ENCODE results near the gene TXN. TPM values are rescaled to one million over a fixed set of nuclear protein-coding genes. Genes with fewer than 3 reads are reported as not detected.

The TXN gene
- total RNA-seq, 4 donors from 2014 or later, result 134 to 276 (median 142) TPM

DNA sequence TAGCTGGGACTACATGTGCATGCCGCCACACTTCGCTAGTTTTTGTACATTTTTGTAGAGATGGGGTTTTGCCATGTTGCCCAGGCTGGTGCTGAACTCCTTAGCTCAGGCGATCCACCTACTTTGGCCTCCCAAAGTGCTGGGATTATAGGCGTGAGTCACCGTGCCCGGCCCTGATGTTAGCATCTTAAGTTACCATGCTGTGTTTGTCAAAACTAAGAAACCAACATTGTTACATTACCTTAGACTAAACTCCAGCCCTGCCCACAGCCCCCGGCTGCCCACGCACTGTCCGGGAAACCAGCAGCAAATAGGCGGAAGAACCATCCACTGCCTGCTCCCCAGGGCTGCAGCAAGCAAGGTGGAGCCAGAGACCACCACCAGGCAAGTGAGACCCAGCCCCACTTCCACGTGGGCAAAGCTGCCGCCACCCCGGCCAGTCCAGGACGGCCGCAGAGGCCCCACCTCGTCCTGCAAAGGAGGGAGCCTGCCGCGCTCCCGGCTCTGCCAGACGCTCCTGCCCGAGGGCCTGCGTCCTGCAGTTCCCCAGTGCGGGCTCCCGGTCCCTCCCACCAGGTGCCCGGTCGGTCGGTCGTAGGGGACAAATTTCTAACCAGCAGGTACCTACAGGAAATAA is 35.7 kb upstream of the TXN start:
- no peak for ATAC-seq
- H3K27ac ChIP-seq, result no peak overlapping the region
- H3K36me3 ChIP-seq, result no peaks in the 10 kb centered on the region
- TF ChIP-seq EP300 (IDR thresholded peaks at IDR 0.05) (no peak), POLR2A (IDR thresholded peaks at IDR 0.05) (no peak), POLR2AphosphoS5 (IDR thresholded peaks at IDR 0.05) (no peak)
- TF ChIP-seq, protein P1, sequence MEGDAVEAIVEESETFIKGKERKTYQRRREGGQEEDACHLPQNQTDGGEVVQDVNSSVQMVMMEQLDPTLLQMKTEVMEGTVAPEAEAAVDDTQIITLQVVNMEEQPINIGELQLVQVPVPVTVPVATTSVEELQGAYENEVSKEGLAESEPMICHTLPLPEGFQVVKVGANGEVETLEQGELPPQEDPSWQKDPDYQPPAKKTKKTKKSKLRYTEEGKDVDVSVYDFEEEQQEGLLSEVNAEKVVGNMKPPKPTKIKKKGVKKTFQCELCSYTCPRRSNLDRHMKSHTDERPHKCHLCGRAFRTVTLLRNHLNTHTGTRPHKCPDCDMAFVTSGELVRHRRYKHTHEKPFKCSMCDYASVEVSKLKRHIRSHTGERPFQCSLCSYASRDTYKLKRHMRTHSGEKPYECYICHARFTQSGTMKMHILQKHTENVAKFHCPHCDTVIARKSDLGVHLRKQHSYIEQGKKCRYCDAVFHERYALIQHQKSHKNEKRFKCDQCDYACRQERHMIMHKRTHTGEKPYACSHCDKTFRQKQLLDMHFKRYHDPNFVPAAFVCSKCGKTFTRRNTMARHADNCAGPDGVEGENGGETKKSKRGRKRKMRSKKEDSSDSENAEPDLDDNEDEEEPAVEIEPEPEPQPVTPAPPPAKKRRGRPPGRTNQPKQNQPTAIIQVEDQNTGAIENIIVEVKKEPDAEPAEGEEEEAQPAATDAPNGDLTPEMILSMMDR (IDR thresholded peaks at IDR 0.05), result no peak
- whole genome bisulfite sequencing, 2 donors (ENCODE audit: low coverage in 1 of 2), result 93% methylated on average over 8 of the region's 28 CpGs
- no peaks in the 10 kb centered on the region for H3K27me3 ChIP-seq
- no peaks in the 10 kb centered on the region for H3K4me1 ChIP-seq
- H3K9me3 ChIP-seq, result no peaks in the 10 kb centered on the region
- H3K4me3 ChIP-seq, result no peak overlapping the region

DNA sequence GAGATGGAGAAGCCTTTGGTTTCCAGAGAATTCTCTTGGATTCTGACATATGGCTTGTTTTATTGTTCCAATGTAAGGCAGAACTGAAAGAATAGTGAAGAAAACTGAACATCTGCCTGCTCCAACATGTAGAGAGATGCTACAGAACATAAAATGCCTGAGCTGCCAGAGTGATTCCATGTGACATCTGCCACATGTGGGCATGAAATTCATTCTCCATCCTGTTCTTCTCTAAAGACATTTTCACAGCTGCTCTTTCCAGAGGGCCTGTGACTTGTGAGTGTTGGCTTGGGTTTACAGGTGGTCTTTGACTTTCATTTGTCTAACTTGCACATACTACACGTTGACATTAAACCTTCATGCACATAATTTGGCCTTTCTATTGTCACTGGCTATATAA is 33.7 kb upstream of the TXN start:
- H3K27ac ChIP-seq, result no peak overlapping the region
- TF ChIP-seq, protein P1 (IDR thresholded peaks at IDR 0.05), result no peak
- no peak for TF ChIP-seq POLR2A (IDR thresholded peaks at IDR 0.05)
- TF ChIP-seq POLR2AphosphoS5 (IDR thresholded peaks at IDR 0.05), result no peak
- no peak for TF ChIP-seq EP300 (IDR thresholded peaks at IDR 0.05)
- no peak for ATAC-seq
- WGBS, 2 donors (ENCODE audit: low coverage in 1 of 2), result 53 to 67% methylated on average over 1 of the region's 1 CpG
- H3K27me3 ChIP-seq, result no peaks in the 10 kb centered on the region
- no peaks in the 10 kb centered on the region for H3K36me3 ChIP-seq
- H3K9me3 ChIP-seq, result no peaks in the 10 kb centered on the region
- no peaks in the 10 kb centered on the region for H3K4me1 ChIP-seq
- no peak overlapping the region for H3K4me3 ChIP-seq

DNA sequence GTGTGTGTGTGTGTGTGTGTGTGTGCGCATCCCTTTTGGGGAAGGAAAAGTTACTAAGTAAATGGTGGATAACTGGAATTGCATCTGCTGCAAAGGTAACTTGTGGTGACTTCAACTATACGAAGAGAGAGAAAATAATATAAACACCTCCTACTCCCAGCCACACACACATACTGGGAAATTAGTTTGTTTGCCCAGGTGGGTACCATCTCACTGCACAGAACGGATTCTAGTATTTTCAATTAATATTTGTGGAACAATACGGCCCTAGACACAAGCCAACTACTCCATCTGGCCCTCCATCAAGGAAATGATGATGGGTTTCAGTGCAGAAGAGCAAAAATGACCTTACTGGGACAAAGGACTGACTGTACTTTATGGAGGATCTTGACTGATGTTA is 32.2 kb upstream of the TXN start:
- no peak for ATAC-seq
- H3K36me3 ChIP-seq, result no peaks in the 10 kb centered on the region
- no peak overlapping the region for H3K4me3 ChIP-seq
- no peak overlapping the region for H3K27ac ChIP-seq
- no peaks in the 10 kb centered on the region for H3K27me3 ChIP-seq
- no peaks in the 10 kb centered on the region for H3K4me1 ChIP-seq
- no peaks in the 10 kb centered on the region for H3K9me3 ChIP-seq
- TF ChIP-seq POLR2A (IDR thresholded peaks at IDR 0.05) (no peak), POLR2AphosphoS5 (IDR thresholded peaks at IDR 0.05) (no peak), EP300 (IDR thresholded peaks at IDR 0.05) (no peak)
- TF ChIP-seq, protein P1 (IDR thresholded peaks at IDR 0.05), result no peak
- WGBS, 2 donors (ENCODE audit: low coverage in 1 of 2), result 58 to 69% methylated on average over 2 to 4 of the region's 4 CpGs

- no peaks in the 10 kb centered on the region for H3K9me3 ChIP-seq
- TF ChIP-seq EP300 (IDR thresholded peaks at IDR 0.05) (no peak), POLR2AphosphoS5 (IDR thresholded peaks at IDR 0.05) (no peak), POLR2A (IDR thresholded peaks at IDR 0.05) (no peak)
- TF ChIP-seq, protein P1 (IDR thresholded peaks at IDR 0.05), result no peak
- H3K27me3 ChIP-seq, result no peaks in the 10 kb centered on the region
- ATAC-seq, result no peak
- H3K36me3 ChIP-seq, result no peaks in the 10 kb centered on the region
- no peak overlapping the region for H3K27ac ChIP-seq
- H3K4me3 ChIP-seq, result no peak overlapping the region
- H3K4me1 ChIP-seq, result no peaks in the 10 kb centered on the region
- 79 to 100% methylated on average over 1 to 6 of the region's 6 CpGs for WGBS, 2 donors (ENCODE audit: low coverage in 1 of 2)
Observed at GRCh38 chr9:110287289-110287680, 31.0 kb upstream of the TXN start.

- Histone ChIP-seq H3K9me3 (no peaks in the 10 kb centered on the region), H3K4me3 (no peak overlapping the region), H3K4me1 (no peaks in the 10 kb centered on the region), H3K27me3 (no peaks in the 10 kb centered on the region), H3K27ac (no peak overlapping the region), H3K36me3 (no peaks in the 10 kb centered on the region)
- ATAC-seq, result no peak
- WGBS, 2 donors (ENCODE audit: low coverage in 1 of 2), result 75 to 76% methylated on average over 6 of the region's 6 CpGs
- TF ChIP-seq, protein P1 (IDR thresholded peaks at IDR 0.05), result no peak
- TF ChIP-seq EP300 (IDR thresholded peaks at IDR 0.05) (no peak), POLR2AphosphoS5 (IDR thresholded peaks at IDR 0.05) (no peak), POLR2A (IDR thresholded peaks at IDR 0.05) (no peak)
Observed at GRCh38 chr9:110284211-110284844, 28.0 kb upstream of the TXN start.
